NT2/D1 (cell line): Measurements from ENCODE around the gene TMPRSS9.
"Not testable (repeated sequence)": the region's sequence is repeated elsewhere in the genome, so short reads cannot be mapped to it uniquely, and the experiment has no call there.

Source experiments
- DNase-seq: peaks from one replicate; pipeline ENCODE4 v3.0.0-alpha.2; 2011; ENCODE audit warnings: low read depth, low spot score
- H3K27me3 ChIP-seq: 2 replicates; pipeline ENCODE4 v1.6.0; 2011; ENCODE audit warnings: mild to moderate bottlenecking; ENCODE audit not compliant: insufficient read length, insufficient read depth
- H3K36me3 ChIP-seq: 2 replicates; pipeline ENCODE4 v1.6.1; 2011; ENCODE audit warnings: mild to moderate bottlenecking, low read length, mixed read lengths; ENCODE audit not compliant: insufficient read depth, insufficient read length
- H3K4me1 ChIP-seq: 2 replicates; pipeline ENCODE4 v1.5.1; 2011; ENCODE audit not compliant: insufficient read depth, insufficient read length
- H3K4me3 ChIP-seq: 2 replicates; pipeline ENCODE4 v1.5.1; 2011; ENCODE audit warnings: low read depth; ENCODE audit not compliant: insufficient read length
- H3K9ac ChIP-seq: 2 replicates; pipeline ENCODE4 v1.6.0; 2011; ENCODE audit warnings: low read depth; ENCODE audit not compliant: insufficient read length
- H3K9me3 ChIP-seq: 2 replicates; pipeline ENCODE4 v1.5.1; 2011; ENCODE audit warnings: mild to moderate bottlenecking, low read length; ENCODE audit not compliant: insufficient read depth
- SUZ12 ChIP-seq: IDR thresholded peaks from 2 replicates; pipeline ENCODE4 v1.6.1; 2011; ENCODE audit not compliant: insufficient read length, insufficient read depth; ENCODE audit errors: extremely low read depth
- YY1 ChIP-seq: IDR thresholded peaks from 2 replicates; pipeline ENCODE4 v1.6.1; 2011; ENCODE audit not compliant: insufficient read length, insufficient read depth
- ZNF274 ChIP-seq: IDR thresholded peaks from 2 replicates; pipeline ENCODE4 v1.6.1; 2011; ENCODE audit warnings: mild to moderate bottlenecking, low read depth, low read length

TMPRSS9 gene

GRCh38 chr19:2415973-2416319 is 55.9 kb downstream of the TMPRSS9 start:
- H3K4me1 ChIP-seq = peaks cover 4% of the 10 kb centered on the region
- no peaks in the 10 kb centered on the region for H3K9me3 ChIP-seq
- H3K36me3 ChIP-seq = peaks cover 38% of the 10 kb centered on the region
- DNase-seq = no peak
- no peak for TF ChIP-seq ZNF274
- no peak for TF ChIP-seq YY1
- TF ChIP-seq SUZ12 = no peak
- no peaks in the 10 kb centered on the region for H3K27me3 ChIP-seq
- H3K4me3 ChIP-seq = no peak overlapping the region
- H3K9ac ChIP-seq = no peak overlapping the region

GRCh38 chr19:2416321-2417097 is 56.4 kb downstream of the TMPRSS9 start:
- DNase-seq = no peak
- Histone ChIP-seq H3K9ac (peak overlapping the region; percentile 44), H3K27me3 (no peaks in the 10 kb centered on the region), H3K4me3 (no peak overlapping the region), H3K4me1 (peaks cover 4% of the 10 kb centered on the region), H3K9me3 (no peaks in the 10 kb centered on the region), H3K36me3 (peaks cover 39% of the 10 kb centered on the region)
- TF ChIP-seq ZNF274 (no peak), YY1 (no peak), SUZ12 (no peak)

GRCh38 chr19:2417436-2417835 is 57.4 kb downstream of the TMPRSS9 start:
- not testable (repeated sequence) for H3K9me3 ChIP-seq, DNase-seq, H3K27me3 ChIP-seq, H3K4me3 ChIP-seq, H3K4me1 ChIP-seq, H3K9ac ChIP-seq
- peaks cover 45% of the 10 kb centered on the region for H3K36me3 ChIP-seq

GRCh38 chr19:2417881-2418406 is 57.9 kb downstream of the TMPRSS9 start:
- Histone ChIP-seq H3K4me3 (no peak overlapping the region), H3K9me3 (no peaks in the 10 kb centered on the region), H3K27me3 (no peaks in the 10 kb centered on the region), H3K9ac (no peak overlapping the region), H3K4me1 (peaks cover 4% of the 10 kb centered on the region), H3K36me3 (peaks cover 48% of the 10 kb centered on the region)
- DNase-seq = no peak
- TF ChIP-seq SUZ12 (no peak), YY1 (no peak), ZNF274 (no peak)

- H3K4me3 ChIP-seq = no peak overlapping the region
- peaks cover 4% of the 10 kb centered on the region for H3K4me1 ChIP-seq
- no peaks in the 10 kb centered on the region for H3K9me3 ChIP-seq
- no peak overlapping the region for H3K9ac ChIP-seq
- no peak for DNase-seq
- TF ChIP-seq YY1 = no peak
- TF ChIP-seq ZNF274 = no peak
- no peak for TF ChIP-seq SUZ12
- peaks cover 58% of the 10 kb centered on the region for H3K36me3 ChIP-seq
- H3K27me3 ChIP-seq = no peaks in the 10 kb centered on the region
Observed at GRCh38 chr19:2419754-2420153, 59.7 kb downstream of the TMPRSS9 start.

- Histone ChIP-seq H3K4me3 (no peak overlapping the region), H3K27me3 (no peaks in the 10 kb centered on the region), H3K9ac (no peak overlapping the region), H3K4me1 (peaks cover 5% of the 10 kb centered on the region), H3K36me3 (peaks cover 60% of the 10 kb centered on the region), H3K9me3 (no peaks in the 10 kb centered on the region)
- TF ChIP-seq YY1 (no peak), SUZ12 (no peak), ZNF274 (no peak)
- DNase-seq = no peak
Observed at GRCh38 chr19:2420490-2420889, 60.4 kb downstream of the TMPRSS9 start.

- H3K9ac ChIP-seq = no peak overlapping the region
- peaks cover 11% of the 10 kb centered on the region for H3K4me1 ChIP-seq
- peaks cover 60% of the 10 kb centered on the region for H3K36me3 ChIP-seq
- H3K27me3 ChIP-seq = no peaks in the 10 kb centered on the region
- no peaks in the 10 kb centered on the region for H3K9me3 ChIP-seq
- no peak for TF ChIP-seq YY1
- TF ChIP-seq ZNF274 = no peak
- TF ChIP-seq SUZ12 = no peak
- no peak overlapping the region for H3K4me3 ChIP-seq
- DNase-seq = no peak
Observed at GRCh38 chr19:2421581-2422306, 61.7 kb downstream of the TMPRSS9 start.
